GM18907 (cell line): ENCODE data around the gene ZNF784.

Experiments used
- ATAC-seq: cut with Tn5 transposase; IDR thresholded peaks from one replicate; pipeline ENCODE4 v1.9.1; 2021; ENCODE audit warnings: mild to moderate bottlenecking, moderate library complexity; ENCODE audit not compliant: unreplicated experiment

ZNF784 gene

GRCh38 chr19:55603581-55604292, 20.6 kb downstream of the ZNF784 start:
- ATAC-seq = no peak

GRCh38 chr19:55603115-55603514, 21.3 kb downstream of the ZNF784 start:
- ATAC-seq = no peak

GRCh38 chr19:55602104-55603001, 22.0 kb downstream of the ZNF784 start:
- ATAC-seq = no peak

DNA sequence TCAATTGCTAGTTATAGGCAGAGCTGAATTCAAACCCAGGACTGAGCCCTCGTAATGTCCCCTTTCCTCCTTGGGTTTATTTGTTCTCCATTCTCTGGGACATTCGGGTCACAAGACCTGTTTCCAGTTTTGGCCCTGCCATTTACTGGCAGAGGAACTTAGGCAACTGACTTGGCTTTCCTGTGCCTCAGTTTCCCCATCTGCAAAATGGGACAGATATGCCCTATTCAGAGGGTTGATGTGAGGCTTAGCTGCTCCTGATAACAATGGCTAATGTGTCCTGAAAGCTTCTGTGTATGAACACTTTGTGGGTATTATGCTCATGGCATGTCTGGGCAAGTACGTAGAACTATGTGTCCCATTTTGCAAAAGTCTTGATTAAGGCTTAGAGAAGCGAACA, 23.3 kb downstream of the ZNF784 start:
- ATAC-seq = no peak

- ATAC-seq = no peak
Observed at GRCh38 chr19:55600662-55601028, 23.7 kb downstream of the ZNF784 start.

- ATAC-seq = peak; percentile 54
Observed at GRCh38 chr19:55599842-55600661, 24.3 kb downstream of the ZNF784 start, which contains the start of gene ZNF524. Gene ZNF524 (plus strand): TSS chr19:55600288. CDS start chr19:55602113, 1,825 bp downstream.

DNA sequence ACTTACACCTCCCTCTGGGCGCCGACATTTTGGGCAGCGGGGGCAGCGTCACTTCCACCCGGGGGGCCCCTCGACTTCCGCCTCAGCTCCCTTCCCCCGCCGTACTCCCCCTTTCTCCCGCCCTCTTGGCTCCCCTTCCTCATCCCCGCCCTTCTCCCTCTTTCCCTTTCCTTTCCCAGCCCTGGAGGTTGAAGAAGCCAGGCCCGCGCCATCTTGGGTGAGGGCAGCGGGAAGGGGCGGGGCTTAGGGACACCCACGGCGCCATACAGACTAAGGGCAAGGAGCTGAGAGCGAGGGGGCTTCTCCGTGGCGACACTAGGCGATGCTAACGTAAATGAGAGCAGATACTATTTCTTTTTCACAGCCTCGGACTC, 24.9 kb downstream of the ZNF784 start, which contains the start of gene FIZ1:
TSS of gene FIZ1 (minus strand) at position 50 of the 374 bp plus-strand sequence. CDS start 1,652 bp downstream, outside the sequence.
- ATAC-seq = peak; percentile 57

DNA sequence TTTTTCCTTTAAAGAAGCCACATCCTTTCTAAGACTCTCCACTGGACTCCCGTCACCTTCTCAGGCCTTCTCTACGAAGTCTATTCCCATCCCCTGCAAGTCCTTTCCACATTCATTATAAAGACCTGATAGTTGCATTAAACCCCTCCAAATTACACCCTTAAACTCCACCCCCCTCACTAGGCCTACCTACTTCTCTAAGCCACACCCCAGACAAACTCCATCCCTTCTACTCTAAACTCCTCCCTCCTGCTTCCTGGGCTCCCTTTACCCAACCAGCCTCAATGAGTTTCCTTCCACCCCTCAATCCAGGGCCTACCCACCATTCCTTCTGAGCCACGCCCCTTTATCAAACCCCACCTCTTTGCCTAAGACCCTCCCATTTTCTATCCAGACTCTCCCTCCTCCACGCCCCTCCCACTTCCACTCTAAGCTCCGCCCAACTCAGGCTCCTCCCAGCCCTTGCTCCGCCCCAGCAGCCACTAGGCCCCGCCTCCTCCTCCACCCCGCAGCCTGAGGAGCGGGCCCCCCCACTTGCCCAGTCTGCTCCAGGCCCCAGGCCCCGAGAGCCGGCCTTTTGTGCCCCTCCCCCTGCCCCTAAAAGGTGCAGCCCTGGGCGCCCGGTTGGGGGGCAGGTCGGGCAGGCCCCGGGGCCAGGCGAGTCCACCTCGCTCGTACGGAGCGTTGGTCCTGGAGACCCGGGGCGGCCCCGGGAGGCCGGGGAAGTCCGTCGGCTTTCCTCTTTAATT, 25.5 kb downstream of the ZNF784 start:
- ATAC-seq = peak; percentile 57

DNA sequence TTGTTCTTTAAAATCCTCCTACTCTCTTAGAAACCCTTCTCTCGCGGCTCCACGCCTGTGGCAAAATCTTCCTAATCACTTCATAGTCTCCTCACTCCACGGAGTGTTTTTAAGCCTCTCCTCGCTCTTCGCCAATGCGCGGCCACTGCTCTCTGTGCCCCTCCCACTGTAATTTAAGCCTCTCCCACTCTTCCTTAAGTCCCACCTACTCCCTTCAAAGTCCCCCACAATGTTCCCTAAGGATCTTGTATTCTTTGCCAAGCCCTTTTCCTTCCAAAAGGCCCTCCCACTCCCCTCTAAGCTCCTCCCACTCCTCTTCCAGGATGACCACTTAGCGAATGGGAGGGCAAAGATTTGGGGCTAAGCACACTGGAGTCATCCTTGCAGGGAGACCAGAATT, 26.3 kb downstream of the ZNF784 start:
- no peak for ATAC-seq

DNA sequence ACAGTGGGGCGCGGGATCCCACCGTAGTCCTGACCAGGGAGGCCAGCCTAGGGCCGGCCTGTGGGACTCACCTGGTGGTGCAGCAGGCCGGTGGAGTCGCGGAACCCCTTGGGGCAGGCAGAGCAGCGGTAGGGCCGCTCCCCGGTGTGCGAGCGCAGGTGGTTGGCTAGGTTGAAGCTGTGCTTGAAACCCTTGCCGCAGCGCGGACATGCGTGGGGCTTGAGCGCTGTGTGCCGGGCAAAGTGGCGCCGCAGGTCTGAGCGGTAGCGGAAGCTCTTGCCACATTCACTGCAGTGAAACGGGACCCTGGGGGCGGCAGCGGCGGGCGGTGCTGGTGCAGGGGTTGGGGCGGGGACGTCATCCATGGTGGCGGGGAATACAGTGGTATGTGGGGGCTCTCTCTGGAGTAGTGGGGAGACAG, 26.9 kb downstream of the ZNF784 start:
- ATAC-seq = no peak

- no peak for ATAC-seq
Observed at GRCh38 chr19:55596304-55596703, 28.1 kb downstream of the ZNF784 start.

DNA sequence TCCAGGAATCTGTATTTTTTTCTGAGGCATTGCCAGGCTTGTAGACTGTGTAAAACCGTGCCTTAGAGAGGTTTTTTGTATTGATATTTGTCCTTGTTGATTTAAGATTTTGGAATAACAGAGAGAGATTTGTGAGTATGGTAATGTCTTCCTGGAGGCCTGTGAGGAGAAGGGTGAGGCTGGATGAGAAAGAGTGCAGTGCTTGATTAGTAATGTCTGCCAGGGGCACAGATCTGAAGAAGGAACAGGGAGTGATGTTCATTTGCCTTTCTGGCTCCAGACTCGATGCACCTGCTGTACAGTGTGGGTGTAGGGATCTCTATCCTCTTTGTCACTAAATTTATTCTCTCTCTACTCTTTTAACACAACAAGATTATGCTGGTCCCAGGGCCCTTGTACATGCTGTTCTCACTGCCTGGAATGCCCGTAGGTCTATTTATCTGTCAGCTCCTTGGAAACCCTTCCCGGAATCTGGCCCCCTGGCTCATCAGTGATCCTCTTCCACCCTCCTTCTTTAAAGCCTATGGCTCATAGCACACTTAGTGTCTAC, 29.3 kb downstream of the ZNF784 start:
- no peak for ATAC-seq

DNA sequence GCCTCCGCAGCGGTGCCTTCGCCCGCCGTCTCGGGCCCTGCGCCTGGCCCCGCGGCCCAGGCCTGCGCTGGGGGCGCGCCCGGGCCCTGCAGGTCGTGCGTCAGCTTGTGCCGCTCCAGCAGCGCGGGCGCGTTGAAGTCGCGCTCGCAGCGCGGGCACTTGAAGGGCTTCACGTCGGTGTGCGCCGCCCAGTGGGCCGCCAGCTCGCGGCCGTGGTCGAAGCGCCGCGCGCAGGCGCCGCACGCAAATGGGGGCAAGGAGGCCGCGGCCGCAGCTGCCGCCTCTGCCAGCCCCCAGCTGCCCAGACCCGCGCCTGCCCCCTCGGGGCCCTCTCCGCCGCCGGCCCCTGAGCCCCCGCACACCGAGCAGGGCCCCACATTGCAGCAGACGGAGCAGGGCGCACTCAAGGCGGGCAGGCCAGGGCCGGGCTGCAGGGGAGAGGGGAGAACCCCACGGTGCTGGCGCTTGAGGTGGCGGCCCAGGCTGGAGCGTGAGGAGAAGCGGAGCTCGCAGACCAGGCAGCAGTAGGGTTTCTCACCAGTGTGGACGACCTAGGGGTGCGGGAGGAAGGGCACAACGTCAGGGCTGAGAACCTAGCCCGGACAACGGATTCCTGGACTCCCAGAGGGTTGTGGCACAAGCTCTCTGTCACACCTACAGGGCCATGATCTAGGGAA, 31.1 kb downstream of the ZNF784 start:
- no peak for ATAC-seq

DNA sequence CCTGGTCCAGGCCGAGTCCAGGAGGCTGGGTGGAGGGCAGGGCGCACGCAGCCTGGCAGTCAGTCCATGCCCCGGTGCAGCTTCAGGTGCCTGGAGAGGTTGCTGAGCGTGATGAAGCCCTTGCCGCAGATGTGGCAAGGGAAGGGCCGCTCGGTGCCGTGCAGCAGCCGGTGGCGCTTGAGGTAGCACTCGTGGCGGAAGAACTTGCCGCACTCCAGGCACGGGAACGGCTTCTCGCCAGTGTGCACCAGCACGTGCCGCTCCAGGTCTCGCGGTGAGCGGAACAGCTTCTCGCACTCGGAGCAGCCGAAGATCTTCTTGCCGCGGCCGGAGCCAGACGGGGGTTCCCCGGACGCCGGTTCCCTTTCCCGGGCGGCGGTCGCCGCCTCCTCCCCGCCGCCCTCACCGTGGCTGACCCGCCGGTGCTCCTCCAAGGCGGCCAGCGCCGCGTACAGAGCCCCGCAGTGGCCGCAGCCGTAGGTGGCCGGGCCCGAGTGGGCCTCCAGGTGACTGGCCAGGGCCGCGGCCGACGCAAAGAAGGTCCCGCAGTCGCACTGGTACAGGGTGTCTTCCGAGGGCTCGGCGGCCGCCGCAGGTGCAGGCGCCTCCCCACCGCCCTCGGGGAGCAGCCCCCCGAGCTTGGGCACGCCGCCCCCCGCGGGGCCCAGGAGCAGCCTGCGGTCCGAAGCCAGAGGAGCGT, 31.8 kb downstream of the ZNF784 start:
- no peak for ATAC-seq

DNA sequence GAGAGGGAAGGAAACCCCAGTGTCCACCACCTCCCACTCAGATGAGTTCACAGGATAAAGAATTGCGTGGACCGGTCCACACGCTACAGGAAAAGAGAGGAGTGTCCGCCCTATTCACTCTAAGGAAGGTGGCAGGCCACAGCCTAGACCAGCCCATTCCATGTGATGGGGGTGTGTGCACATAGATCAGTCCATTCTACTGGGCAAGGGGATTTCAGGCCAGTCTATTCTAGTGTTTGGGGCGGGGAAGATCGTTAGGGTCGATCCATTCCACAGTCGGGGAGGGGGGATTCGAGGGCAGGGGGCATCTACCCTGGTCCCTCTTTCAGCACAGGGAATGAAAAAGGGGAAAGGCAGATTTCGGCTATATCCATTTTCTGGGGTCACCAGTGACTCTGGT, 32.8 kb downstream of the ZNF784 start:
- ATAC-seq = no peak

- ATAC-seq = no peak
Observed at GRCh38 chr19:55590617-55591016, 33.7 kb downstream of the ZNF784 start.

DNA sequence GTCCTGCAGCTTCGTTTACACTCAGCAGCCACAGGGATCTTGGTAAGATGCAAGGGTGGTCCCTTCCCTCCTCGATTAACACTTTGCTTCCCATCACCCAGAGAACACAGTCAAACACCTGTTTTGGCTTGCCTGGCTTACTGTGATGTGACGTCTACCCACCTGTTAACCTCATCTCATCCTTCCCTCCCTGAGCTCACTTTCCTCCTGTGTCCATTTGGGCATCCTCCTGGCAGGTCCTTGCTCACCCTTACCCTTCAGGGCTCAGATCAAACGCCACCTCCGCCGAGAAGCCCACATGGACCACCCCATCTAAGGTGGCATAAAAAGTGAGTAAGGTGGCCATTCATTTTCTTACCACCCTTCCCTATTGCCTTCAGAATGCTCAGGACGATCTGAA, 34.3 kb downstream of the ZNF784 start:
- no peak for ATAC-seq

DNA sequence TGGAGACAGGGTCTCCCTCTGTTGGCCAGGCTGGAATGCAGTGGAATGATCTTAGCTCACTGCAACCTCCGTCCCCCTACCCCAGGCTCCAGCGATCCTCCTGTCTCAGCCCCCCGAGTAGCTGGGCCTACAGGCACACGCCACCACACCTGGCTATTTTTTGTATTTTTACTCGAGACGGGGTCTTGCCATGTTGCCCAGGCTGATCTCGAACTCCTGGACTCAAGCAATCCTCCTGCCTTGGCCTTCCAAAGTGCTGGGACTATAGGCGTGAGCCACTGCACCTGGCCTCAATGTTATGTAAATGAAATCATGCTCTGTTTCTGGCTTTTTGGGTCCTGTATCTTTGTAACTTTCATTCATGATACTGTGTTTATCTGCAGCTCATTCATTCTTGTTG, 35.6 kb downstream of the ZNF784 start:
- no peak for ATAC-seq
